Kidney capillary endothelial cell (primary cell): Measurements from ENCODE around the gene ST7.
"Not testable (repeated sequence)": the region's sequence is repeated elsewhere in the genome, so short reads cannot be mapped to it uniquely, and the experiment has no call there.

Experiments used
- DNase-seq: peaks from one replicate; pipeline ENCODE4 v3.0.0-alpha.2; 2018; ENCODE audit warnings: low spot score

The ST7 gene

GRCh38 chr7:117094457-117094856 lies 141.2 kb downstream of the ST7 start:
- DNase-seq = no peak

DNA sequence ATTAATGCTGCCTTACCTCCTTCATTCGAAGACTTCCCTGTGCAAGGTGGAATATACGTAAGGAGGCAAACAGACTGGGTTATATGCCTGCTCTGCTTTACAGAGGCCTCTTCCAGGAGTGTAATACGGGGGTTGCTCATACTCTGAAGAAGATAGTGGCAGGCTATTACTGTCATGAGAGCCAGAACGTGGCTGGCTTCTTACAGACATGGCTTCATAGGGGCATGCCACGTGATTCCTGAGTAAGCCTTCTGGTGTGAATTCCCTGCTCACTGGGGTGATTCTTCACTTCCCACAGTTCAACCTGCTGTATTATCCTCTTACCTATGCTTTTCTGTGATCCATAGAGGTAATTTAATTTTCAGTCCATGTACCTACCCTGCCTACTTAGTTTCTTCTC lies 141.8 kb downstream of the ST7 start:
- no peak for DNase-seq

DNA sequence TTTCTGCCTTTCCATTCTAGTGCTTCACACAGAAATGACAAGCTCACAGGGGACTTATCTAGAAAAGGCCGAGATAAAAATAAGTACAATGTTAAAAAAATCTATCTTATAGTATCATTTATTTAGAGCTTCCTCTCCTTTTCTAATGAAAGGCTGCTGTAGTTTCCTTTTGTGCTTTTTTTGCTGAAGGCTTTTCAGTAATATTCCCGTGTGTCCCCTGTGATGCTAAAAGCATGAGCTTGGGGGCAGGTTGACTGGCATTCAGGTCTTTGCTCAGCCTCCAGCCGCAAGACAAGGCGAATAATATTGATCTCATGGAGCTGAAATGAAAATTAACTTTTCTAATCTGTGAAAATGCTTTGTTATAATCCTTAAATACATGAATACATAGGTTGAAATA lies 143.0 kb downstream of the ST7 start:
- DNase-seq = no peak

- DNase-seq = no peak
Measured at GRCh38 chr7:117096942-117097341, 143.6 kb downstream of the ST7 start.

DNA sequence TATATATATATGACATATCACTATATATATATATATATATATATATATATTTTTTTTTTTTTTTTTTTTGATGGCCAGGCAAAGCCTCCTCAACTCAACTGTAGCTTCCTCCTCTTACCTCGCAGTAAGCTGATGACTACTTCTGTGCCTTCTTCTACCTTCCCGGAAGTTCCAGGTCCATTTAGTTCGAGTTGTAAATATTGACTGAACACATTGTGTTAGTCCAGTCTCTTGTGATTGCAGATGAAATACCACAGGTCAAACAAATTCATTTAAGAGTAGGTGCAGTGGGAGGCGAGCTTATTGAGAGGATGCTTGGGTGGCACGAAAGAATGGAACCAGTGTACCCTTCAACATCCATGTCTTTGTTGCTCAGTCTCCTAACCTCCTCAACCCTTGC lies 144.6 kb downstream of the ST7 start:
- no peak for DNase-seq

DNA sequence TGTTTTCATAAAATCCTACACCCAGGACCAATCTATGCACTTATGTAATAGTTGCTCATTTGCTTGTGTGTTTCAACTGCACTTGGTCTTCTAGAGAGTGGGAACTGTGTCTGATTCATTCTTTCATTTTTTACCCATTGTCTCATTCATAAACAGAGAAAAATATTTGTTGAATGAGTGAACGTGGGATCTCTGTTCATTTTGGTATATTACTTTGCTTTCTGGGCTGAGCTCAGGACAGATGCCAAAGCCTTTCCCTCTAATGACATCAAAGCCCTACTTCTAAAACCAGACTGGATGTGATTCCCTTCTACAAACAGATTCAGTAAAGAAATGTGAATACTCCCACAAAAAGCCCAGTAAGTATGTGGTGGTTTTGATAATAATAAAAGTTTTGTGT lies 145.2 kb downstream of the ST7 start:
- DNase-seq = no peak

GRCh38 chr7:117101026-117101425 lies 147.7 kb downstream of the ST7 start:
- DNase-seq = no peak

DNA sequence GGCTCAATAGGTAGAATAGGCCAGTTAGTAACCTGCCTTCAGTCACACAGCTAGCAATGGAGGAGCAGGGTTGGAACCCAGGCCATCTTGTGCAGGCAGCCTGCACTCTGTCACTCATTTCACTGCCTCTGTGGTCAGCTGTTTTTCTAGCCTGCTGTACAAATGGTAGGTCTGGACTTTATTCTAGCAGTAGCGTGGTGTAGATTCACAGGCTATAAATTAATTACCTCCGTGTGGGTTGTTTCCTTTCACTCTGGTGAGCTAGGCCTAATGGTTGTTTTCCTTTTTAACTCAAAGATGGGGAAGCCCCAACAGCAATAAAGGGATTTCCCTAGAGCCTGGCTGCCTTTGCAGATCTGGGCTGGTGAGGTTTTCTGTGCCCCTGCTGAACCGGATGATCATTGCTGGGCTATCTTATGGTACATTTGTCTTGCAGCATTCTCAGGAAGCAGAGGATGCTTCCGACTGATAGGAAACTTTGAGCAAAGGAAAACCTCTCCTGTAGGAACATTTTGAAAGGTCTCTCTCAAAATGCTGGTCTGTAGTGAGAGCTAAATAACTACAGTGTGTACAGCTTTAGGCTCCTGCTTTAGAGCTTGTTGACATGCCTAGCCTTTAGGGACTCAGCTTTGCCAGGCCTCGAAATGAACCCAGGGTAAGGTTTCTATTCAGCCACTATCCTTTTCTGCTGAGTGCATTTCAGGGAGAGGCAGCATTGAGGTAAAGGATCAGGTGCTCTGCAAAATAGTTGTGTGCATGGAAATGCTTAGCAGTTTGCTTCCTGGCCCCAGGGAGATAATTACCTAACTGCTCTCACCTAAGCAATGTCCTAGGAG lies 157.4 kb downstream of the ST7 start:
- DNase-seq = no peak

GRCh38 chr7:117111535-117111934 lies 158.2 kb downstream of the ST7 start:
- no peak for DNase-seq

GRCh38 chr7:117112640-117113039 lies 159.3 kb downstream of the ST7 start:
- DNase-seq = no peak

- no peak for DNase-seq
Measured at GRCh38 chr7:117113871-117114270, 160.6 kb downstream of the ST7 start.

DNA sequence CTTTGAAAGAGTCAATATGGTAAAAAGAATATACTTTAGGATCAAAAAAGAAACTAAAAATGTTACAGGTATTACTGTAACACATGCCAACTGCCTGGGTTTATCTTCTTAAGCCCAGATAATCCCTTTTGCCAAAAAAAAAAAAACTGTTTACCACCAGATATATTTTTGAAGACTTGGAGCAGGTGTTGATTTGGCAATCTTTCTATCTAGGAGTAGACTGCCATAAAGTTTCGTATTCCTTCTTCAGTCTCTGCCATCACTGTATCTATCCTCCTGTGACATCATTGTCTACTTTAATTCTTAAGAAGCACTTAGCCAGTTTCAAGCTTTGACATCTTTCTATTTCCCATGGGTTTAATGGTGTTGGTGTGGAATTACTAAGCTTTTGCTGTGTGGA lies 161.0 kb downstream of the ST7 start:
- no peak for DNase-seq

DNA sequence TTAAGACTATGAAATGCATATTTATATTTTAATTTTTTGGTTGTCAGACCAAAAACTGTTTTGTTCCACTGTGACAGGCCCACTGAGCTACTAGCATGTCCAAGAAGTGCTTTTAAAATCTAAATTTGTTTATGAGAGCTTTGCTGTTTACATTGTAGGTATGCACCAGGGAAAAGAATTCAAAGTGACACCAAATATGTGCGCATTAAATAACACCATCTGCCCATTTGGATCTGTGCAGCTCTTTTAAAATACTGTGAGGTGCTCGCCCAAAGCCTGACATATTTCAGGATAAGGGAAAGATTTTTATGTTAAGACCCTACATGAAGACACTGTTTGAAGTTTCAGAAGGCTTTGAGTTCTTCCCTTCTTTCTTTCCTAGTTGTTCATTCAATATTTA lies 162.9 kb downstream of the ST7 start:
- no peak for DNase-seq

- no peak for DNase-seq
Measured at GRCh38 chr7:117117172-117117571, 163.9 kb downstream of the ST7 start.

DNA sequence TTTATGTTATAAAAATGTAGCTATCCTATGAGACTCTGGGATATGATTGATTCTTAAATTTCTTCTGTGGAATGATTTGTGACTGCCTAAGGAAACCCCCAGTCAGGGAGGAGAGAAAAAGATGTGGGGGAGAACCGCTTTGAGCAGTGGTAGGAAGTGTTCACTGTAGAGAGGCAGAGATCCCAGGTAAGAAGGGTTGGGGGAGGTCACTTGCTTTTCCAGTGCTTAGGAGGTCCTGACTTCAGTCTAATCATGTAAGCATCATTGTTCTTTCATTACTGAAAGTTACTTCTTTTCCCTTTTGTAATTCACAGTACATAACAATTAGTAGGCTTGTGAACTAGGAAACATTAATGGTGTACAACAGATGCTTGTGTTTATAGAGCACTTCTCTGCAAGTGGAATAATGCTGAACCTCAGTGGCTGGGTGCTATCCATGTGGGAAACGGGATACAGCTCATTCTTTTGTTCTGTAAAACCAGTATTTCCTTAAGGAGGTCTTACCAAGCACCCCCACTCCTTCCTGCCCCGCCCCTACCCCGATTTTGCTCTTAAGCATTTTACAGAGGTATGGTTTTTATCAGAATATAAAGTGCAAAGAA lies 165.4 kb downstream of the ST7 start:
- peak; percentile 61 for DNase-seq

GRCh38 chr7:117119192-117119924 lies 166.1 kb downstream of the ST7 start:
- DNase-seq = peak; percentile 78

DNA sequence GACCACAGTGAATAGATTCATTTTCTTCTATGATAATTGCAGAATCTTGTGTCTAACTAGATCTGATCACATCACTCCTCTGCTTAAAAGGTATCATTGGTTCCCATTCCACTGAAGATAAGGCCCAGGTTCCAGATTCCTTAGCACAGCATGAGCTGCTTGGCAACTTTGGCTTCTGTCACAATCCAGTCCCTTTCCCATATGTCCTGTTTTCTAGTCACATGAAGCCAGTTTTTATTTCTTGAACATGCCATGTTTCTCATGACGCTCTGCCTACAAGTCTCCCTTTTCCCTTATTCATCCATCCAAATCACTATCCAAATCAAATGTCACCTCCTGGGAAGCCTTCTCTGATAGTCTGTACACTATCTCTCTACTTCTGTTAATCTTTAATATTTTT lies 167.0 kb downstream of the ST7 start:
- DNase-seq = not testable (repeated sequence)

- DNase-seq = not testable (repeated sequence)
Measured at GRCh38 chr7:117122036-117122435, 168.7 kb downstream of the ST7 start.

GRCh38 chr7:117122536-117122935 lies 169.2 kb downstream of the ST7 start:
- DNase-seq = no peak

GRCh38 chr7:117123311-117123926 lies 170.1 kb downstream of the ST7 start:
- DNase-seq = no peak

GRCh38 chr7:117124591-117125220 lies 171.4 kb downstream of the ST7 start:
- peak; percentile 99 for DNase-seq

DNA sequence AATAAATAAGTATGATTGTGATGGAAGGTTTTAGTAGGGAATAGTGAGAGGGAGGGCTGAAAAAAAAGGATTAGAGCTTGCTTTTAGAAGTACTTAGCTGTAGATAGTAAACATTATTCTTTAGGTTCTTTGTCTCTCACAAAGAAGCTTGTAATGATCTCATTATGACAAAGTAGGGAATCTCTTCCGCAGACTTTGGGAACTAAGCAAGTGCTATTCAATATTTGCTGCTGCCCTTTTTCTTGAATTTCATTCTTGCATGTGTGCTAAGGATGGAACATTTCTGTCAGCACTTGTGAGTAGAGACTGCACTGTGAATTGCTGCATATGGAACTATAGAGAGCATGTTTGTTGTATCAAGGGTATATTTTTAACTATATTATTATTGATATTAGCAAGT lies 173.4 kb downstream of the ST7 start:
- DNase-seq = no peak
